Measurements from ENCODE around the gene DHFR. TPM values are rescaled to one million over a fixed set of nuclear protein-coding genes. Genes with fewer than 3 reads are reported as not detected.
"Not testable (repeated sequence)": the region's sequence is repeated elsewhere in the genome, so short reads cannot be mapped to it uniquely, and the experiment has no call there.

DHFR gene
- total RNA-seq, 2 experiments from 2014 or later: 96.2 to 102 TPM

DNA sequence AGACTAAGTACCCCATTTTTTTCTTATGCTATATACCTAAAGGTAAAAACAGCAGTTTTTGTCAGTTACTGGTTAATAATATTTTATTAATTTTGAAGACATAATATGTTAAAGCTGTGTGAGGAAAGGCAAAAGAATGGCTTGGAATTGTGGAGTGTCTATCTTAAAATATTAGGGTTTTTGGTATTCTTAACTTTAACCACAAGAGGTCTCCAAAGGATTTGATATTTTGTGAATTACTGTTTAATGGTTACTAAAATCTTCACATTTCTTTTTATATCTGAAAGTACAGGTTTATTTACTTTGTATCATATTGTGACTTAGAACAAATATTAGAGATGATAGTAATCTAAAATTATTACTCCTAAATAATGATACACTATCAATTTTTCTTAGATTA lies 32.0 kb upstream of the DHFR start:
- Mint-ChIP-seq H3K9me3 (ENCODE audit: insufficient read depth) (no peaks in the 10 kb centered on the region), H3K27ac (no peak overlapping the region), H3K4me1 (ENCODE audit: low read depth) (peaks cover 27% of the 10 kb centered on the region), H3K36me3 (ENCODE audit: low read depth) (peaks cover 40% of the 10 kb centered on the region), H3K27me3 (ENCODE audit: low read depth) (no peaks in the 10 kb centered on the region), H3K4me3 (no peak overlapping the region)
- ATAC-seq (no peak), DNase-seq (no peak)
- ChIA-PET POLR2A (no interaction called here), CTCF (interaction anchor here (0.8 to 6.8 kb wide), 11 partner anchors 10 to 521 kb away, joined by 3 to 44 read pairs (median 5); no protein-coding TSS in a partner anchor)

DNA sequence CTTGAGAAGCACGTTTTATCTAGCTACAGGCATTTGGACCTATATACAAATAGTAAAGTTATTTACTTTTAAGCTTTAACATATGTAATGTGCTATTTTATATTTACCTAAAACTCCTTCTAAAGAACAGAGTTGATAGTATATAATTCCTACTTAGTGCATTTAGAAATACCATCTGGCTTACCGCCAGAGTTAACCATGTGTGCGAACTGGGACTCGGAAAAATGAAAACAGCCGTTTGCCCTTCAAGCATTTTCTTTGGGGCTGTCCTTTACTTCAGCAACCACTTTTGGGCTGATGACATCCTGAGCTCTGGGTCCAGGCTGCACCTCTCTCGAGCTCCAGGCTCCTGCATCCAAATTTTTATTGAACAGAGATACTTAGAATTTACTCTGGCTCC lies 21.9 kb upstream of the DHFR start:
- no peak for ATAC-seq
- Mint-ChIP-seq H3K27me3 (ENCODE audit: low read depth) (no peaks in the 10 kb centered on the region), H3K36me3 (ENCODE audit: low read depth) (peaks cover 42% of the 10 kb centered on the region), H3K4me3 (no peak overlapping the region), H3K9me3 (ENCODE audit: insufficient read depth) (no peaks in the 10 kb centered on the region), H3K27ac (no peak overlapping the region), H3K4me1 (ENCODE audit: low read depth) (no peaks in the 10 kb centered on the region)
- DNase-seq: no peak
- POLR2A ChIA-PET: no interaction called here
- CTCF ChIA-PET: interaction anchor here (0.9 to 1.5 kb wide), 2 partner anchors 9 to 11 kb away, joined by 3 to 4 read pairs; no protein-coding TSS in a partner anchor

DNA sequence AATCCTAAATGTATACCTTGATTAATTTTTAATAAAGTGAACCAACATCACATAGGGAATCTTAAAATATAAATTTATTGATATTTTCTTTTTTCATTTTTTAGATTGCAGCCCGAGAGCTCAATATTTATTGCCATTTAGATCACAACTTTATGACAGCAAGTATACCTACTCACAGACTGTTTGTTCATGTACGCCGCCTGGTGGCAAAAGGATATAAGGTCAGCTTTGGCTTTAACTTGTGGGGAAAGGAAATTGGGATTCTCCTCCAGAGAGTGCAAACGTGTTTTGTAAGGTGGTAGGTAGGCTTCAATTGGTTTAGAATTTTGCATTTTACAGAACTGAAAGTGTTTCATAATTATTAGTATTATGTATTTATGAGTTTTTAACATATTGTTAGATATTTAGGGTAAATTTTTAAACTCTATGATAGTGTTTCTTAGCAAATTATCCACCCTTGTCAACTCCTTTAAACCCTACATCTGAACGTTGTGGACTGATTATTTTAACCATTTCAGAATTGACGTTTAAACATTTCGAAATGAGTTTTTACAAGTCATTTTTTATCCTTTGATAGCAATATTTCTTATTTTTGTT lies 17.5 kb upstream of the DHFR start:
- no peaks in the 10 kb centered on the region for H3K27me3 Mint-ChIP-seq (ENCODE audit: low read depth)
- ChIA-PET POLR2A (interaction anchor here (1.0 kb wide), 1 partner anchor 17 kb away, joined by 4 read pairs; the partner anchor contains the start of gene DHFR), CTCF (interaction anchor here (0.6 to 2.7 kb wide), 19 partner anchors 9 to 580 kb away, joined by 3 to 14 read pairs (median 4); partner anchors contain the start of gene MSH3)
- DNase-seq (peak; percentile 80), ATAC-seq (peak; percentile 84)
- no peaks in the 10 kb centered on the region for H3K9me3 Mint-ChIP-seq (ENCODE audit: insufficient read depth)
- H3K4me3 Mint-ChIP-seq: no peak overlapping the region
- peaks cover 3% of the 10 kb centered on the region for H3K4me1 Mint-ChIP-seq (ENCODE audit: low read depth)
- H3K36me3 Mint-ChIP-seq (ENCODE audit: low read depth): peaks cover 43% of the 10 kb centered on the region
- no peak overlapping the region for H3K27ac Mint-ChIP-seq

DNA sequence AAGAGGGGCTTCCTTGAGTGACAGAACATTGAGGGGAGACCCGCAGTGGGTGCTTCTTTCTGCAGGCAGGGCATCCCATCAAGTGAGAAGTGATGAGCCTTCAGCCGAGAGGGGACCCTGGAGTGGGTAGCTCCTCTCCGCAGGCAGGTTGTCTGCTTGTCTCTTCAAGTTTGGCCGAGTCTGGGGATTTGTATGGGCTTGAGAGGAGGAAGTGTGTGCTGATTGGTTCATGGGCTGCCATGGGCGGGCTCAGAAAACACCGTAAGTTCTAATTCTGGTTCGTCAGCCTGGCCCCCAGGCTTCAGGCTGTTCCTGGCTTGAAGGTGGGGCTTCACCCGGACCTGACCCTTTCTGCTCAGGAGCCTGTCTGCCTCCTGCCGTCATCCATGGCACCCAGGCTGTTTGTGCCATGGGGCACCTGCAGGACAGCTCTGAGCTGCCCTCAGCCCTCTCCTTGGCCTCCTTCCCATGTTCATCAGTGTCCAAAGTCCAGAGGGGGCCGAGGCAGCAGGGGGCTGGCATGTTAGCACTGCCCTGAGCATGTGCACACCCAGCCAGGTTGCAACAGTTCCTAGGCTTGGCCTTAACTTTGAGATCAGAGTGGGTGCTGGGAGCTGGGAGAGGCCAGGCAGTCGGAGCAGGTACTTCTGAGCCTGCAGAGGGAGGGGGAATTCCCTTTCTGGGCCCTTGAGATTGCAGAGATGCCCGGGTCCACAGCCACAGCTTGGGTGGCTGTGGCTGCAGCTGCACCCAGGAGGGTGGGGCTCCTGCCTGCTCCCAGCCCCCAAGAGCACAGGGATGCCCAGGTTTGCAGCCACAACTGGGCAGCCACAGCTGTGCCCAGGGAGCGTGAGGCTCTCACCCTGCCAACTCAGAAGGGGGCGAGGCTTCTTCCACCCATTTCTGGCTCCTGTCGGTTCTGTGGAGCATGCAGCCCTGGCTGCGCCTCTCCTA lies 13.5 kb upstream of the DHFR start:
- Mint-ChIP-seq H3K9me3 (ENCODE audit: insufficient read depth) (no peaks in the 10 kb centered on the region), H3K27ac (peak overlapping the region; percentile 28), H3K4me1 (ENCODE audit: low read depth) (peaks cover 5% of the 10 kb centered on the region), H3K36me3 (ENCODE audit: low read depth) (peaks cover 48% of the 10 kb centered on the region), H3K27me3 (ENCODE audit: low read depth) (no peaks in the 10 kb centered on the region), H3K4me3 (no peak overlapping the region)
- ChIA-PET CTCF (interaction anchor here (1.2 to 6.3 kb wide), 3 partner anchors 8 to 440 kb away, joined by 3 to 36 read pairs (median 4); partner anchors contain the start of gene DHFR), POLR2A (interaction anchor here (1.3 to 5.2 kb wide), 2 partner anchors 12 to 15 kb away, joined by 4 to 22 read pairs; partner anchors contain the start of genes DHFR and MSH3)
- DNase-seq (no peak), ATAC-seq (peak; percentile 44)

DNA sequence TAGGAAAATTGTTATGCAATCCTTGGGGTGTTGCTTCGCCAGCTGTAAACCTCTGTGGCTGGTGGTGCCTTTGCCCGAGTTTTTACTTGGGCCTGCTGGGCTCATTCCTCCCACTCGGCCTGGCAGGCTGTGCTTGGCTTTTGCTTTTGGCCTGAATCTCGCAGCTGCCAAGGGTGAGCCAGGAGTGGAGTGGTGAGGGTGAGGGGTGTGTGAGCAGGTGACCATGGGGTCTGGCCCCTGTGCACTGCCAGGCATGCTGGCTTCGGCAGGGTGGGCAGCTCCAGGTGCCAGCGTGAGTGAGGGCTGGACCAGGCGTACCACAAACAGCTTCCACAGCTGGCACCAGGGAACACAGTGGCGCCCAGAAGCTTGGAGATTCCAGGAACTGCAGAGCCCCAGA lies 12.6 kb upstream of the DHFR start:
- Mint-ChIP-seq H3K36me3 (ENCODE audit: low read depth) (peaks cover 52% of the 10 kb centered on the region), H3K9me3 (ENCODE audit: insufficient read depth) (no peaks in the 10 kb centered on the region), H3K4me1 (ENCODE audit: low read depth) (peaks cover 5% of the 10 kb centered on the region), H3K27me3 (ENCODE audit: low read depth) (no peaks in the 10 kb centered on the region), H3K27ac (no peak overlapping the region), H3K4me3 (no peak overlapping the region)
- no peak for ATAC-seq
- ChIA-PET POLR2A (interaction anchor here (1.1 to 5.2 kb wide), 3 partner anchors 12 to 14 kb away, joined by 3 to 22 read pairs (median 4); partner anchors contain the start of genes DHFR and MSH3), CTCF (interaction anchor here (1.2 to 6.3 kb wide), 2 partner anchors 9 to 11 kb away, joined by 3 to 36 read pairs; partner anchors contain the start of gene DHFR)
- no peak for DNase-seq

DNA sequence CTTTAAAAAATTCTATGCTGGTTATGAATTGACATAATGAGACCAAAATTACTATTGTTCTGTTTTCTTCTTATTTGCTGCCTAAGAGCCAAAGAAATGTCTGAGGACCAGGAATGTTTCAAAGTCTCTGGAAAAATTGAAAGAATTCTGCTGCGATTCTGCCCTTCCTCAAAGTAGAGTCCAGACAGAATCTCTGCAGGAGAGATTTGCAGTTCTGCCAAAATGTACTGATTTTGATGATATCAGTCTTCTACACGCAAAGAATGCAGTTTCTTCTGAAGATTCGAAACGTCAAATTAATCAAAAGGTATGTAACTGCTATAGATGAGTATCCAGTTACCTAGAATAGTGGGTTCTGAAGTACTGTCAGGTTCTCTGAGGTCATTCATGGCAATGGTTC lies 10.3 kb upstream of the DHFR start:
- CTCF ChIA-PET: interaction anchor here (1.4 to 6.3 kb wide), 4 partner anchors 8 to 634 kb away, joined by 3 to 36 read pairs (median 9); partner anchors contain the start of gene DHFR
- ATAC-seq (no peak), DNase-seq (no peak)
- H3K27me3 Mint-ChIP-seq (ENCODE audit: low read depth): no peaks in the 10 kb centered on the region
- peaks cover 64% of the 10 kb centered on the region for H3K36me3 Mint-ChIP-seq (ENCODE audit: low read depth)
- no peak overlapping the region for H3K27ac Mint-ChIP-seq
- no peak overlapping the region for H3K4me3 Mint-ChIP-seq
- POLR2A ChIA-PET: interaction anchor here (5.2 kb wide), 1 partner anchor 9 kb away, joined by 22 read pairs; the partner anchor contains the start of genes DHFR and MSH3
- H3K9me3 Mint-ChIP-seq (ENCODE audit: insufficient read depth): no peaks in the 10 kb centered on the region
- peaks cover 7% of the 10 kb centered on the region for H3K4me1 Mint-ChIP-seq (ENCODE audit: low read depth)

DNA sequence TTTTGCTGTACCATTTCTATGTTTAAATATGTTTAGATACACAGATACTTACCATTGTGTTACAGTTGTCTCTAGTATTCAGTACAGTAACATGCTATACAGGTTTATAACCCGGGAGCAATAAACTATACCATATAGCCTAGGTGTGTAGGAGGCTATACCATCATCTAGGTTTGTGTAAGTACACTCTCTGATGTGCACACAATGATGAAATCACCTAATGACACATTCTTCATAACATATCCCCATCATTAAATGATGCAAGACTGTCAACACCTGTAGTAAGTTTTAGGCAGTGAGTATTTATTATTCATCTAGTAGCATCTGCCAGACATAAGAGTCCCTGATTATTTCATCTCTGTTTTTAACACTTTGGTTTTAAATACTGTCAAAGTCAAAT lies 7.3 kb upstream of the DHFR start:
- H3K27ac Mint-ChIP-seq: no peak overlapping the region
- H3K9me3 Mint-ChIP-seq (ENCODE audit: insufficient read depth): no peaks in the 10 kb centered on the region
- H3K36me3 Mint-ChIP-seq (ENCODE audit: low read depth): peaks cover 79% of the 10 kb centered on the region
- DNase-seq: no peak
- no peak for ATAC-seq
- ChIA-PET POLR2A (no interaction called here), CTCF (interaction anchor here (3.0 kb wide), 1 partner anchor 11 kb away, joined by 14 read pairs; no protein-coding TSS in a partner anchor)
- H3K4me3 Mint-ChIP-seq: no peak overlapping the region
- H3K27me3 Mint-ChIP-seq (ENCODE audit: low read depth): no peaks in the 10 kb centered on the region
- H3K4me1 Mint-ChIP-seq (ENCODE audit: low read depth): peaks cover 7% of the 10 kb centered on the region

DNA sequence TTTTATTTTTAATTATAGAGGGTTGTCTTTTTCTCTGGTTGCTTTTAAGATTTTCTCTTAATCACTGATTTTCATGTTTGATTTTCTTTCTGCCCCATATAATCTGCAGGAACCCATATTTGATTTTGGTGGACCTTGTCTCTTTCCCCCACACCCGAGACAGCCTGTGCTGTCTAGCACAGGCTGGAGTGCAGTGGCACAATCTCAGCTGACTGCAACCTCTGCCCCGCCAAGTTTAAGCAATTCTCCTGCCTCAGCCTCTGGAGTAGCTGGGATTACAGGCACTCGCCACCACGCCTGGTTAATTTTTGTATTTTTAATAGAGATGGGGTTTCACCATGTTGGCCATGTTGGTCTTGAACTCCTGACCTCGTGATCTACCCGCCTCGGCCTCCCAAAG lies 5.9 kb upstream of the DHFR start:
- H3K9me3 Mint-ChIP-seq (ENCODE audit: insufficient read depth); H3K4me3 Mint-ChIP-seq; CTCF ChIA-PET; H3K27ac Mint-ChIP-seq; H3K27me3 Mint-ChIP-seq (ENCODE audit: low read depth); ATAC-seq; POLR2A ChIA-PET; DNase-seq: not testable (repeated sequence)
- peaks cover 20% of the 10 kb centered on the region for H3K4me1 Mint-ChIP-seq (ENCODE audit: low read depth)
- H3K36me3 Mint-ChIP-seq (ENCODE audit: low read depth): peaks cover 79% of the 10 kb centered on the region

DNA sequence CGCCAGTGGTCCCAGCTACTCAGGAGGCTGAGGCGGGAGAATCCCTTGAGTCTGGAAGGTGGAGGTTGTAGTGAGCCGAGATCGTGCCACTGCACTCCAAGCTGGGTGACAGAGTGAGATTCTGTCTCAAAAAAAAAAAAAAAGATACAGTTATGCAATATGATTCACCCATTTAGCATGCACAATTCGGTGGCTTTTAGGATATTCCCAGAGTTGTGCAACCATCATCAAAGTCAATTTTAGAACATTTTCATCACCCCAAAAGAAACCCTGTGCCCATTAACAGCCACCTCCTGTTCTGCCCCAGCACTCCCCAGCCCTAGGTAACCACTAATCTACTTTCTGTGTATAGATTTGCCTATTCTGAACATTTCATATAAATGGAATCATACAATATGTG lies 4.3 kb upstream of the DHFR start:
- ATAC-seq: no peak
- no peak for DNase-seq
- no peak overlapping the region for H3K27ac Mint-ChIP-seq
- no peaks in the 10 kb centered on the region for H3K9me3 Mint-ChIP-seq (ENCODE audit: insufficient read depth)
- no peaks in the 10 kb centered on the region for H3K27me3 Mint-ChIP-seq (ENCODE audit: low read depth)
- POLR2A ChIA-PET: no interaction called here
- CTCF ChIA-PET: interaction anchor here (1.7 kb wide), 1 partner anchor 10 kb away, joined by 5 read pairs; no protein-coding TSS in a partner anchor
- H3K4me3 Mint-ChIP-seq: no peak overlapping the region
- peaks cover 23% of the 10 kb centered on the region for H3K4me1 Mint-ChIP-seq (ENCODE audit: low read depth)
- peaks cover 67% of the 10 kb centered on the region for H3K36me3 Mint-ChIP-seq (ENCODE audit: low read depth)

DNA sequence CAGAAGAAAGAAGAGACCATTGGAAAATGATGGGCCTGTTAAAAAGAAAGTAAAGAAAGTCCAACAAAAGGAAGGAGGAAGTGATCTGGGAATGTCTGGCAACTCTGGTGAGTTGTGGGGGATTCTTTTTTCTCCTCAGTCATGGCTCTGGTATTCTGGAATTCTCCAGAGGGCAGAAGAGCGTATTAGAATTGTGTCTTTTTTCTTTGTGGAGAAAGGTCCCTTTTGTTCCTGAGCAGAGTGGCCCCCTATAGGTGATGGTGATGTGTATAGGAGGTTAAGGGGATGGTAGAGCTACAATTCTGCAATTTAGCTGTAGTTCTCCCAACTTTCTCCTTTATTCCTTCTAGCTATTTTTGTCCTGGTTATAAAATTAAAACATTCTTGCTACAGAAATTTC lies 1.6 kb upstream of the DHFR start:
- H3K4me1 Mint-ChIP-seq (ENCODE audit: low read depth): peaks cover 32% of the 10 kb centered on the region
- H3K9me3 Mint-ChIP-seq (ENCODE audit: insufficient read depth): no peaks in the 10 kb centered on the region
- ChIA-PET POLR2A (interaction anchor here (0.6 to 3.6 kb wide), 2 partner anchors 11 to 253 kb away, joined by 3 to 22 read pairs; no protein-coding TSS in a partner anchor), CTCF (interaction anchor here (0.6 to 2.9 kb wide), 7 partner anchors 12 to 521 kb away, joined by 3 to 36 read pairs (median 4); no protein-coding TSS in a partner anchor)
- H3K36me3 Mint-ChIP-seq (ENCODE audit: low read depth): peaks cover 56% of the 10 kb centered on the region
- H3K27me3 Mint-ChIP-seq (ENCODE audit: low read depth): no peaks in the 10 kb centered on the region
- H3K27ac Mint-ChIP-seq: peak overlapping the region; percentile 95
- H3K4me3 Mint-ChIP-seq: peak overlapping the region; percentile 83
- DNase-seq: no peak
- no peak for ATAC-seq

DNA sequence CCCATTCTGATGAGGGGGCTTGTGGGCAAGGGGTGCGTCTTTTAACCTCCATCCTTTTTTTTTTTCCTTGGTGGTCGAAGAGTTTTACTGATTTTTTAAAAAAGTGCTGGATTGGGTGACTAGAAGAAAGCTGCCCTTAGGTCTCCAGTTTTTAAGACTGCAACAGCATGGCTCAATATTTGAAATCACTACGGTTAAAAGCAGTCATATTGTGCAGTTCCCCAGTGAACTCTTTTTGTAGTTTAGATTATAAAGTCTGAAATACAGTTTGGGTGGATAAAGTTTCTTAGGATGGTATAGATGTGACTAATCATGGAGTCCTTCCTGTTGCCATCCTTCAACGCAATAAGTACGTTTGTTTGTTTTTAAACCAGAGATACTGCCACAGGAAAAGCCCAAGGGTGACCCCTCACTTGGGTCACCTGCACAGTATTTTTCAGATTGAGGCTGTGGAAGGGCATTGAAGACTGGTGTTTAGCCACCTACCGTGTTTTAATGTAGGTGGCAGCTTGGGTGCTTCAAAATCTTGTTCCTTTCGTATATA lies 520 bp upstream of the DHFR start:
- DNase-seq (no peak), ATAC-seq (no peak)
- CTCF ChIA-PET: interaction anchor here (1.4 to 2.9 kb wide), 4 partner anchors 13 to 174 kb away, joined by 3 to 36 read pairs (median 8); no protein-coding TSS in a partner anchor
- Mint-ChIP-seq H3K4me3 (peak overlapping the region; percentile 83), H3K9me3 (ENCODE audit: insufficient read depth) (no peaks in the 10 kb centered on the region), H3K36me3 (ENCODE audit: low read depth) (peaks cover 48% of the 10 kb centered on the region), H3K27ac (peak overlapping the region; percentile 95), H3K27me3 (ENCODE audit: low read depth) (no peaks in the 10 kb centered on the region), H3K4me1 (ENCODE audit: low read depth) (peaks cover 32% of the 10 kb centered on the region)
- POLR2A ChIA-PET: interaction anchor here (0.6 to 3.6 kb wide), 4 partner anchors 12 to 665 kb away, joined by 3 to 22 read pairs (median 4); no protein-coding TSS in a partner anchor
